Esophagus (tissue), 2 donors: Measurements from ENCODE around the gene EXOC6B. TPM values are rescaled to one million over a fixed set of nuclear protein-coding genes. Genes with fewer than 3 reads are reported as not detected.
"Not testable (repeated sequence)": the region's sequence is repeated elsewhere in the genome, so short reads cannot be mapped to it uniquely, and the experiment has no call there.

Experiments
- H3K27ac ChIP-seq, 2 donors: one replicate each; pipeline ENCODE4 v1.5.1; 2013; ENCODE audit warnings: low read depth in 2 of 2, mild to moderate bottlenecking in 2 of 2, inconsistent platforms in 1 of 2, low read length in 1 of 2, moderate library complexity in 1 of 2
- H3K27me3 ChIP-seq, 2 donors: one replicate each; pipeline ENCODE4 v1.6.1; 2013; ENCODE audit warnings: low read length in 2 of 2, control low read depth in 1 of 2, mild to moderate bottlenecking in 1 of 2; ENCODE audit not compliant: insufficient read depth in 2 of 2, control insufficient read depth in 1 of 2
- H3K36me3 ChIP-seq, 2 donors: one replicate each; pipeline ENCODE4 v1.6.1; 2013; ENCODE audit warnings: low read length in 1 of 2; ENCODE audit not compliant: control insufficient read depth in 2 of 2, insufficient read depth in 2 of 2
- H3K4me1 ChIP-seq, 2 donors: one replicate each; pipeline ENCODE4 v1.6.1; 2013; ENCODE audit warnings: low read length in 1 of 2; ENCODE audit not compliant: control insufficient read depth in 2 of 2, insufficient read depth in 2 of 2
- H3K4me3 ChIP-seq, 2 donors: one replicate each; pipeline ENCODE4 v1.5.1; 2013; ENCODE audit warnings: low read length in 2 of 2, mild to moderate bottlenecking in 2 of 2, low read depth in 1 of 2, moderate library complexity in 1 of 2
- H3K9me3 ChIP-seq, 2 donors: one replicate each; pipeline ENCODE4 v1.6.1; 2013; ENCODE audit warnings: mild to moderate bottlenecking in 2 of 2, low read depth in 1 of 2, low read length in 1 of 2, moderate library complexity in 1 of 2; ENCODE audit not compliant: control insufficient read depth in 2 of 2, insufficient read depth in 1 of 2
- WGBS, 2 donors: extraction: QIAGEN DNeasy Blood & Tissue Kit; methylation state at CpG; one replicate each; pipeline ENCODE4 v1.1.7; 2013; 5-methylcytosine and 5-hydroxymethylcytosine counted together
- polyA plus RNA-seq, 2 donors: library from polyadenylated mRNA; stranded (reverse); fragments of 200-250 nt; gene quantifications; one replicate each; pipeline ENCODE4 v1.2.3, GENCODE V29; 2013
- donor health status: healthy with polysubstance abuse.
- donor health status: Bipolar disorder and iron deficiency.

The EXOC6B gene
- polyA plus RNA-seq, 2 donors: 6.0 to 8.4 TPM

- H3K4me3 ChIP-seq, H3K36me3 ChIP-seq, H3K9me3 ChIP-seq, H3K4me1 ChIP-seq, H3K27ac ChIP-seq, H3K27me3 ChIP-seq: not testable (repeated sequence)
- 84 to 93% methylated on average over 1 of the region's 1 CpG for WGBS, 2 donors
Measured at GRCh38 chr2:72484622-72485021, 341.2 kb downstream of the EXOC6B start.

GRCh38 chr2:72483346-72483745 lies 342.5 kb downstream of the EXOC6B start:
- no peaks in the 10 kb centered on the region for H3K36me3 ChIP-seq
- no peaks in the 10 kb centered on the region for H3K27me3 ChIP-seq
- 94 to 96% methylated on average over 2 of the region's 2 CpGs for WGBS, 2 donors
- no peak overlapping the region for H3K4me3 ChIP-seq
- no peaks in the 10 kb centered on the region for H3K9me3 ChIP-seq
- no peak overlapping the region for H3K27ac ChIP-seq
- no peaks in the 10 kb centered on the region for H3K4me1 ChIP-seq

GRCh38 chr2:72475246-72475645 lies 350.6 kb downstream of the EXOC6B start:
- Histone ChIP-seq H3K9me3 (peaks cover 0 to 12% of the 10 kb centered on the region in 2 donors), H3K4me1 (no peaks in the 10 kb centered on the region), H3K27me3 (no peaks in the 10 kb centered on the region), H3K4me3 (no peak overlapping the region), H3K36me3 (peaks cover 0 to 10% of the 10 kb centered on the region in 2 donors), H3K27ac (no peak overlapping the region)
- WGBS, 2 donors: 93 to 96% methylated on average over 3 of the region's 3 CpGs

- H3K36me3 ChIP-seq: no peaks in the 10 kb centered on the region
- no peak overlapping the region for H3K4me3 ChIP-seq
- no peaks in the 10 kb centered on the region for H3K4me1 ChIP-seq
- H3K9me3 ChIP-seq: no peaks in the 10 kb centered on the region
- H3K27ac ChIP-seq: no peak overlapping the region
- 68 to 71% methylated on average over 6 of the region's 6 CpGs for WGBS, 2 donors
- no peaks in the 10 kb centered on the region for H3K27me3 ChIP-seq
Measured at GRCh38 chr2:72457801-72458516, 367.9 kb downstream of the EXOC6B start.

- 95 to 98% methylated on average over 4 of the region's 4 CpGs for WGBS, 2 donors
- Histone ChIP-seq H3K27ac (no peak overlapping the region), H3K9me3 (no peaks in the 10 kb centered on the region), H3K27me3 (no peaks in the 10 kb centered on the region), H3K4me1 (no peaks in the 10 kb centered on the region), H3K4me3 (no peak overlapping the region), H3K36me3 (no peaks in the 10 kb centered on the region)
Measured at GRCh38 chr2:72454189-72454588, 371.6 kb downstream of the EXOC6B start.

GRCh38 chr2:72442270-72442669 lies 383.6 kb downstream of the EXOC6B start:
- WGBS, 2 donors: 90 to 95% methylated on average over 2 of the region's 2 CpGs
- peaks cover 3 to 4% of the 10 kb centered on the region in 2 donors for H3K9me3 ChIP-seq
- no peaks in the 10 kb centered on the region for H3K27me3 ChIP-seq
- H3K4me3 ChIP-seq: no peak overlapping the region
- no peaks in the 10 kb centered on the region for H3K4me1 ChIP-seq
- H3K27ac ChIP-seq: no peak overlapping the region
- no peaks in the 10 kb centered on the region for H3K36me3 ChIP-seq

- H3K36me3 ChIP-seq: no peaks in the 10 kb centered on the region
- WGBS, 2 donors: 93 to 95% methylated on average over 5 of the region's 5 CpGs
- H3K27me3 ChIP-seq: no peaks in the 10 kb centered on the region
Measured at GRCh38 chr2:72439892-72440291, 385.9 kb downstream of the EXOC6B start.

GRCh38 chr2:72438364-72438763 lies 387.5 kb downstream of the EXOC6B start:
- 91 to 92% methylated on average over 3 of the region's 3 CpGs for WGBS, 2 donors
- no peaks in the 10 kb centered on the region for H3K36me3 ChIP-seq

More at GRCh38 chr2:72439892-72440291, 385.9 kb downstream of the EXOC6B start:
- Histone ChIP-seq H3K9me3 (peaks cover 3 to 4% of the 10 kb centered on the region in 2 donors), H3K4me1 (no peaks in the 10 kb centered on the region), H3K27ac (no peak overlapping the region), H3K4me3 (no peak overlapping the region)

GRCh38 chr2:72431737-72432136 lies 394.1 kb downstream of the EXOC6B start:
- Histone ChIP-seq H3K9me3 (peaks cover 0 to 3% of the 10 kb centered on the region in 2 donors), H3K4me3 (no peak overlapping the region), H3K36me3 (no peaks in the 10 kb centered on the region), H3K4me1 (no peaks in the 10 kb centered on the region), H3K27ac (no peak overlapping the region), H3K27me3 (no peaks in the 10 kb centered on the region)
- WGBS, 2 donors: 90 to 91% methylated on average over 4 of the region's 4 CpGs

More at GRCh38 chr2:72438364-72438763, 387.5 kb downstream of the EXOC6B start:
- Histone ChIP-seq H3K27ac (no peak overlapping the region), H3K9me3 (no peaks in the 10 kb centered on the region), H3K27me3 (no peaks in the 10 kb centered on the region), H3K4me3 (no peak overlapping the region), H3K4me1 (no peaks in the 10 kb centered on the region)
